Vagina (tissue), 2 donors: ENCODE results near the gene AMIGO1.

Source experiments
- POLR2A ChIP-seq, 2 donors: fragments of 450-650 bp; IDR thresholded peaks; one replicate each; pipeline ENCODE4 v1.6.1; 2017; ENCODE audit warnings: antibody characterized with exemption in 2 of 2, mild to moderate bottlenecking in 2 of 2, moderate library complexity in 2 of 2
- TF ChIP-seq, protein P1 (sequence below), 3 experiments: fragments of 450-650 bp in 2 of 3; fragments of 200-600 bp in 1 of 3; sonication (generic) in 1 of 3; IDR thresholded peaks; one replicate each; pipeline ENCODE4 v1.5.1; 2017 to 2019; ENCODE audit warnings: antibody characterized with exemption in 3 of 3, mild to moderate bottlenecking in 2 of 3, moderate library complexity in 2 of 3

DNA sequence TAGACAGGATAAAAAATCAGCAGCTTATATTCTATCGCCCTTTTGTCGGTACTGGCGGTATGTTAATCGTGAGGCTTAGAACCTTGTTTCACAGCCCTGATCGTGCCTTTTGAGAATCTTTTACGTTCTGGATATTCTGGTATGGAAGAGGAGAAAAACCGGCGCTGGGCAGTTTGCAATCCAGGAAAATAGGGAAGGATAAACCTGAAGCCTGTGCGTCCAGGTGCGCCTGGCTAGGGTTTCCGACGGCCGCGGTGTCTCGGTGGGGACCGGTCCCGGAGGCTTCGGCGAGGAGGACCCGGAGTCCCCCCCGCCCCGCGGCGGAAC, 43.4 kb downstream of the AMIGO1 start:
- no peak for TF ChIP-seq POLR2A (IDR thresholded peaks at IDR 0.05)
- TF ChIP-seq, protein P1, sequence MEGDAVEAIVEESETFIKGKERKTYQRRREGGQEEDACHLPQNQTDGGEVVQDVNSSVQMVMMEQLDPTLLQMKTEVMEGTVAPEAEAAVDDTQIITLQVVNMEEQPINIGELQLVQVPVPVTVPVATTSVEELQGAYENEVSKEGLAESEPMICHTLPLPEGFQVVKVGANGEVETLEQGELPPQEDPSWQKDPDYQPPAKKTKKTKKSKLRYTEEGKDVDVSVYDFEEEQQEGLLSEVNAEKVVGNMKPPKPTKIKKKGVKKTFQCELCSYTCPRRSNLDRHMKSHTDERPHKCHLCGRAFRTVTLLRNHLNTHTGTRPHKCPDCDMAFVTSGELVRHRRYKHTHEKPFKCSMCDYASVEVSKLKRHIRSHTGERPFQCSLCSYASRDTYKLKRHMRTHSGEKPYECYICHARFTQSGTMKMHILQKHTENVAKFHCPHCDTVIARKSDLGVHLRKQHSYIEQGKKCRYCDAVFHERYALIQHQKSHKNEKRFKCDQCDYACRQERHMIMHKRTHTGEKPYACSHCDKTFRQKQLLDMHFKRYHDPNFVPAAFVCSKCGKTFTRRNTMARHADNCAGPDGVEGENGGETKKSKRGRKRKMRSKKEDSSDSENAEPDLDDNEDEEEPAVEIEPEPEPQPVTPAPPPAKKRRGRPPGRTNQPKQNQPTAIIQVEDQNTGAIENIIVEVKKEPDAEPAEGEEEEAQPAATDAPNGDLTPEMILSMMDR (IDR thresholded peaks at IDR 0.05): no peak
